NCI-H1417 treated with DMSO at 0.1 percent for 48 hours (cell line): Measurements from ENCODE around the gene TYR.
A peak's percentile ranks its signal among the peaks of the same experiment; 100 is the strongest.
"Not testable (repeated sequence)": the region's sequence is repeated elsewhere in the genome, so short reads cannot be mapped to it uniquely, and the experiment has no call there.

ENCODE experiments used
- DNase-seq: peaks from one replicate; lab custom pipeline; 2025; lab: John Stamatoyannopoulos, UW

Gene TYR

DNA sequence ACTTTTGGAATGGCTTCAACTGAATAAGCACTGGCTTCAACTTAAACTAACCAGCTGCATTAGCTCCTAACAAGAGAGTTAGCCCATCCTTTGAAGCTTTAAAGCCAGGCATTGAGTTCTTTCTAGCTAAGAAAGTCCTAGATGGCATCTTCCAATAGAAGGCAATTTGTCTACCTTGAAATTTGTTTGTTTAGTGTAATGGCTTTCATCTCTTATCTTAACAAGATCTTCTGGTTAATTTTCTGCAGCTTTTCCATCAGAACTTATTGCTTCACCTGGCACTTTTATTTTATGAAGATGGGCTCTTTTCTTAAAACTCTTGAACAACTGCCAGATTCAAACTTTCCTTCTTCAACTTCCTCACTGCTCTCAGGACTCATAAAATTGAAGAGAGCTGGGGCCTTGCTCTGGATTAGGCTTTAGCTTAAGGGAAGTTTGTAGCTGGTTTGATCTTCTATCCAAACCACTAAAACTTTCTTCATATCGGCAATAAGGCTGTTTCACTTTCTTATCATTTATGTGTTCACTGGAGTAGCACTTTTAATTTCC lies 94.9 kb downstream of the TYR start:
- not testable (repeated sequence) for DNase-seq

DNA sequence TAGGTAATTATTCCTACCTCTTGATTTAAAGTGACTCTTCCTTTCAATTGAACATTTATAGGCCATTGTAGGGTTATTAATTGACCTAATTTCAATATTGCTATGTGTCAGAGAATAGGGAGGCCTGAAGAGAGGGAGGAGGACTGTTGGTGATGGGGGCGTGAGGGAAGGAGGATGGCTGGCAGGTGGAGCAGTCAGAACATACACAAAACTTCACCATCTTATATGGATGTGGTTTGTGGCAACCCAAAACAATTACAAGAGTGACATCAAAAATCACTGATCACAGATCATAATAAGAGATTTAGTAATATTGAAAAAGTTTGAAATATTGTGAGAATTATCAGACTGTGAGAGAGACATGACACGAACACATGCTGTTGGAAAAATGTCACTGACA lies 95.5 kb downstream of the TYR start:
- DNase-seq, result not testable (repeated sequence)

DNA sequence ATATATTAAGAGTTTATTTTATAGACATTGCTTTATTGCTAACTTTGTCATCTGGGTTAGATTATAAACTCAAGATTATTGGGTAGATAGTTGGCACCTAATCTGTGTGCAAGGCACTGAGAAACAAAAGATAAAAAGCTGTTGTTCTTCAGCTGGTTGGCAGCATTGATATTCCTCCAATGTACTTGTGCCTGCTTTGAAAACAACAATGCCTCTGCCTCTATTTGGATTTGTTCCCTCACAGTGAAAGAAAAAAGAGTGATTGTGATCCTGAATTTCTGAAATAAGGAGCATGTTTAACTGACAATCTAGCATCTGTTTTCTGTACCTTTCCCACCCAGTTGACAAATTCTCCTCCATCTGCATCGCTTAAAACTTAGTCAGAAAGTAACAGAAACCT lies 98.3 kb downstream of the TYR start:
- no peak for DNase-seq

DNA sequence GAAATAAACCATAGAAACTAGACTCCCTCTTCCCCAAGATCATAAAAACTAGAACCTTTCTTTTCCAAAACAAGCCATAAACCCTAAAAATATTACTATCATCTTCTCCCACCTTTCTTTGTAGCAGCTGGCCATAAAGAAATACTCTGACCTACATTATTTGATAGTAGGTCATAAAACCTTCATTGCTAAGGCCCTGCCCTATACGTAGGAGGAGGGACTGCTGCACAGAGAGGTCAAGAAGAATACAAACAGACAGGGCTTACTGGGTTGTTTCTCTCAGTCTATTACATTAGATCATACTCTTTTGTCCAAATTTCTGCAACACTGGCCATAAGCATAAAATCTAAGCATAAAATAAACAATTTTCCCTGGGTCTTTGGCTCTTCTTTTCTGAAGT lies 101.5 kb downstream of the TYR start:
- no peak for DNase-seq

DNA sequence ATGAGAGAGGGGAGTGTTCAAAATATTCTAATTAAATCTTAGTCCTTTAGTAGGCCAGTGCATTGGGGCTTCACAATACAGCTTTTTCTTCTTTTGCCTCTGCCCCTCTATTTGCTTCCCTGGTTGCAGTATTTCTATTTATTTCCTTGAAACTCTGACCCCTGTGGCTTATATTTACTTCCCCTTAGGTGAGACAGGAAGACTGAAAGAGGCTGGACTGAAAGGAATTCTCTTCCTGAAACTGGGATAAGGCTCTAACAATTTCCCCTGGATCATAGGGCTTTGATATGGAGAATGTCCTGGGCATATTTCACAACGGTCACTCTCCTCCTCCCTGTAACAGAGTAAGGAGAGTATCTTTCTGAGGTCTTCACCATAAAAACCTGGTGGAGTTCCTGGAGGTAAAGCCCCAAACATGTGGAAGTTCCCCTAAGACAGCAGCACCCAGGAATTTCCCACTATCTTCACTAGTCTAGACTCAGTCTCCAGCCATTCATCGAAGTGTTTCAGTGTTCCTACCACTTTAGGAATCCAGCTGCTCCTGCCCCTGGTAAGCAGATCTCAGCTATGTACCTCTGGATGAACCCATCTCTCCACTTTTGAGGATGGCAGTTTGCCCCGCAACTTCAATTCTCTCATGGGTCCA lies 103.5 kb downstream of the TYR start:
- not testable (repeated sequence) for DNase-seq

DNA sequence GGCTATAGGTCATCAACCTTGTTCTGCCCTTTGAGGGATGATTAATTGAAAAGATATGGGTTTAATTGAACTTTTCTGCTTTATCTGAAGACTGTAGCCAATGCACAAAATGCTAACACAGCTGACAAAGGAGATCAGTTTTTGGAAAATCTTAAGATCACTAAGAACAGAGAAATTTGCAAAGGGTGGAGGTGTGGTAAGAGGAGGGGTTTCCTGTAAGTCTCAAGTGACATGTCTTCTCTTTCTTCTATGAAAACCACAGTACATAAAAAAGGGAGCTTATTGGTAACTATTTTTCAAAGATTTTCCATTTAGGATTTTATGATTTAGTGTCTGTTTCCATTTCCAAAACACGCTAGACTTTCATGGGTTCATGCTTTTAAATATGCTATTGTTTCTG lies 108.9 kb downstream of the TYR start:
- not testable (repeated sequence) for DNase-seq

DNA sequence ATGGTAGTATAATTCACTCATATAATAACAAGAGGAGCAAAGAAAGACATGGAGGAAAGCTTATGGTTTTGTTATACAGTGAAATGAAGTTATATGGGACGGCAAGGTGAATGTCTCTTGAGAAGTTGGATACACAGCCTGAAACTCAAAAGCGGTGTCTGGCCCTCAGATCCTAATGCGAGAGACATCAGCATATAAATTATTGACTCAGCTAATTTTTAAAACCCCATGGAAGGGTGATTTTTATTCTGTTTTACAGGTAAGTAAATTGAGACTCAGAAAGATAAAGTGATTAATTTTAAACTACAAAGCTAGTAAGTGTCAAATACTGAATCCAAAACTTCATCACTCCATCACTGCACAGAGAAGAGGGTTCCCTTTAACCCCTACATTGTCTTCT lies 110.3 kb downstream of the TYR start:
- DNase-seq, result not testable (repeated sequence)

DNA sequence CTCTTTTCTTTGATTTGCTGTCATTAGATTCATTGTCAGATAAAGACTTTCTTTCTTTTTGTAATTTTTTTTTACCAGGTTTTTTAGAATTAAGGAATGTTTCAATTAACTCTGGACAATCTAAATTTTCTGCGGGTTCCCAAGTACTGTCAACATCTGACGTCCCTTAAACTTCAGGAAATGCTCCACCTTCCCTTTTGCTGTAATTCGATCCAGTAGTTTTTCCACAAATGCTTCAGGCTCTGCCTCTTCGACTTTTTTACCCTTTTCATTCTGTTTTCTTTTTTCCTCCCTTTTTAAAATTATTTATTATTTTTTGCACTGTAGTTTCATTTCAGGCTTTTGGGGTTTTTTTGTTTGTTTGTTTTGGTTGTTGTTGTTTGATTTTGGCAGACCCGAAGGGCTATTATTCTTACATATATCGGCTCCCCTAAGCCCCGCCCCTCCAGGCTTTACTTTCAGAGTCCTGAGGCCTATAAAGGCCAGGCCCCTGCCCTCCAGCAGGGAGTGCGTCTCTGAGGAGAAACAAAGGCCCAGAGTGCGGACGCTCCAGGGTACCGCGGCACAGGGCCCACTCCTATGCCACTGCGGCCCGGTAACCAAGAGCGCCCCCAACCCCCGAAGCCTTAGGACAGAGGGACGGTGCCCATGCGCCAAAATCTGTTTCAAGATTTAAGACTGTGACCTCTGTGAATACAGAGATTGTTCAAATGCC lies 116.4 kb downstream of the TYR start:
- DNase-seq, result no peak

DNA sequence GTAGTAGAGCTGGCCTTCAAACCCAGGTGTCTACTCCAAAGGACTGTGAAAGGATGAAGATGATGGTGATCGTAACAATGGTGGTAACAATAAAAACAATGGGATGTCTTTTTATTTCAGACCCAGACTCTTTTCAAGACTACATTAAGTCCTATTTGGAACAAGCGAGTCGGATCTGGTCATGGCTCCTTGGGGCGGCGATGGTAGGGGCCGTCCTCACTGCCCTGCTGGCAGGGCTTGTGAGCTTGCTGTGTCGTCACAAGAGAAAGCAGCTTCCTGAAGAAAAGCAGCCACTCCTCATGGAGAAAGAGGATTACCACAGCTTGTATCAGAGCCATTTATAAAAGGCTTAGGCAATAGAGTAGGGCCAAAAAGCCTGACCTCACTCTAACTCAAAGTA lies 117.3 kb downstream of the TYR start:
- not testable (repeated sequence) for DNase-seq

DNA sequence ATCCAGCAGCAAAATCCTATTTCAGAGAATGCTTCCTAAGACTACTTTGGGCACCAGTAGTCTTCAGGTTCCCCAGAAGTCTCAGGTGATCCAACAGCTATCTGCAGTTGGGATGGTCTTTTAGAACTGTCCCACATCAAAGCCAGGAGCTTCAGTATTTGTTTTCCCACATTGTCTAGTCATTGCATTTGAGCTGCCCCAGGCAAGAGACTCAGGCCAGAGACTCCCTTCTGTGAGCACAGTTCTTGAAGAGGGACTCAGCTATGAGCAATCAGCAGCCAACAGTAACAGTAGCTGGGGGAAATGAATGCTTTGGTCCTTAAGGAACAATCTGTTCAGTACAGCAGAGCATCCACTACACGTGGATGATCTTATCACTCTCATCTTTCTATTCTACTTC lies 125.4 kb downstream of the TYR start:
- not testable (repeated sequence) for DNase-seq

DNA sequence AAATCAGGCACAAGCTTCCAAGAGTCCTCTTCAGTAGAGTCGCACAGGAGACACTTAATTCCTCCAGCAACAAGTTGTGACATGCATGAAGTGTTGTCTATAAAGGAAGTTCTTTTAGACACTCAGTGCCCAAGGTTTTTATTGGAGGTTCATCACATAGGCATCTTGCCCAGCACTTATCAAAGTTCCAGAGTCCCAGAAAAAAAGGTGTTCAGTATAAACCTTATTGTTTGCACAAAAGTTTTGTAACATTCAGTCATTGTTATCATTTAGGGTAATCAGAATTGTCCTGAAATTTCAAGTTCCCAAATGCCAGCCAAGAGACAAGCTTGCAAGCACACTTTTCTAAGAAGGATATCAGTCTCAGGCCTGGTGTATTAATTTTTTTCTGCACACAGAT lies 130.6 kb downstream of the TYR start:
- DNase-seq, result not testable (repeated sequence)

DNA sequence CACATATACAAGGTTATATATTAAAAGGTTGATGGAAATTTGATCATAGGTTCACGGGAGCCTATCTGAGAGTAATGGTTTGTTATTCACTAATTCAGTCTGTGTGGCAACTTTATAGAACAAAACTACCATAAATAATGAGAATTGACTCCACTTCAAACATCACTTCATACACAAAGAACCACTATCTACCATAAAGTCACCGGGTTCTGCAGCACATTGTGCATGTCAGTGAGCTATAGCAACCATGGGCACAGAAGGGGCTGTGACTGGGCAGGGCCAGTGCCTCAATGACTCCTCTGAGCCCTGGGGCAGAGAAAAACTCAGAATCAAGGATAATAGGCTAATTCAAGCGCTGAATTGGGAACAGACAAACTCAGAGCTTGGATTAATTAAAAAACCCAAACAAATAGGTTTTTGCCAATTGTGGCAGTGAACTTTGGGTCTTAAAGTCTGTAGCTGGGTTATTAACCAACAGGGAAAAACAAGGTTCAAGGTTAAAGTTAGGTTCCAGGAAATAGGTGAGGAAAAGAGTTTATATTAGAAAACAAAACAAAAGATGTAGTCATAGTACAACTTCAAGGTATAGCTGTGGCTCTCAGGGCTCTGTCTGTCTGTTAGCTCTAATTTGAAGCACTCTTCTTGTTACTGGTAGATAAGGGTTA lies 131.8 kb downstream of the TYR start:
- DNase-seq, result not testable (repeated sequence)

DNA sequence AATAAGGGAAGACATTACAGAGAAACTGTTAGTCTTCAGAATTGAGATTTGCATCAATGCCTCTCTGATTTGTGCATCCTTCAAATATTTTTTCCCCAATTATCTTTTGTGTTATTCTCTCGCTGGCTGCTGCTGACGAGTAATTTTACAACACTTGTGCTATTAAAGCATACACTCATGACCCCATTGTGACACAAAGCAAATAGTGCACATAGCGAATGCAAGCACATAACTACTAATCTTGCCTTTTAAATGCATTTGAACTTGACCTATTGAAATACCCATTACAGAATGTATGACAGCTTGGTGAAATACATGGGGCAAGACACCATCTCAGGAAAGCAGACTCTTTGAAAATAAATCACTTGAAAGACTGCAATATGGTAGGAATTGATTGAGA lies 132.9 kb downstream of the TYR start:
- DNase-seq, result peak; percentile 78

DNA sequence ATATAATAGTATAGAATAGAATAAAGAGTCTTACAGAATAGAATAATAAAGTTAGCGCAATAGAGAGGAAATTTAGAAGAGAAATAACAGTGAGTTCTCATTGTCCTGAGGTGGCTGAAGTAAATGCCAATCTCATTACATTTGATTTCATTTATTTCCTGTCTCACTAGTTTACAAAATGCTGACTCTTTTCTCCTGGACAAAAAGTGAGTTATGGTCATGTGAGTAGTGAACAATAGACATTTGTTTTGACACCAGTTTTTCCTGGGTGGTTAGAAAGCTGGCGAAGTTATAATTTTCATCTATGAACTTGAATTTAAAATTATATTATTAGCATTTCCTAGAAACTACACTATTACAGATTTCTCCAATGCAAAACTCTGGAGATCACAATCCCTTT lies 143.7 kb downstream of the TYR start:
- no peak for DNase-seq

DNA sequence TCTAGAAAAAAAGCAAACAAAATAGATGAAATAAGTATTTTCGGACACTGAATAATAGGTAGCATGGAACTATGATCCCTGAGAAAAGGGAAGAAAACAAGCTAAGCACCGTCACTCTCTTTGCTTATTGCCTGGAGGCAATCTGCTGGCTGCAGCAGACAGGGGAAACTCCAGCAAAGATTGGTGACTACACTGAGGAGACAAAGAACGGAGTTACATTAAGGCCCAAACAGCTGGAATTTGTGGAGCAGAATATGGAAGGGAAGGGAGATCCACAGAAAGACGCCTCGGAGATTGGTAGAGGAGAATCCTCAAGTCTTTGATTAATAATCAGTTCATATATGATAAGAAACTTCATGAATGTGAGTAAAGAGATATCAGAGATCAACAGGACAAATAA lies 150.2 kb downstream of the TYR start:
- DNase-seq, result no peak

DNA sequence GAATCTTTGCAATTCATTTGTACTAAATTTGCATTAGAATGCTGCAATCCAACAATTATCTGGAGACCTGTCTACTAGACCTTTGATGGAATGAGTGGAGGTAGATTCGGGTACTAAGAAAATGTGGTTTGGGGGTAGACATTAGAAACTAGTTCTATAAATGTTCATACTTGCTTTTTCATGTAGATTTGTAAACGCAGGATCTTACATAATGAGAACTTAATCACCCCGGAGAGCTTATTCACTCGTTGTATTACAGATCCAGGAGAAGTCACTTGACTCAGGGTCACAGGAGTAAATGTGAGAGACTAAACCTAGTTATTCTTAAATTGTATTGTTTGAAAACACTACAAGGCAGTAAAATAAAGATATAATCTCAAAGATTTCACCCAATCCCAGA lies 154.3 kb downstream of the TYR start:
- not testable (repeated sequence) for DNase-seq

DNA sequence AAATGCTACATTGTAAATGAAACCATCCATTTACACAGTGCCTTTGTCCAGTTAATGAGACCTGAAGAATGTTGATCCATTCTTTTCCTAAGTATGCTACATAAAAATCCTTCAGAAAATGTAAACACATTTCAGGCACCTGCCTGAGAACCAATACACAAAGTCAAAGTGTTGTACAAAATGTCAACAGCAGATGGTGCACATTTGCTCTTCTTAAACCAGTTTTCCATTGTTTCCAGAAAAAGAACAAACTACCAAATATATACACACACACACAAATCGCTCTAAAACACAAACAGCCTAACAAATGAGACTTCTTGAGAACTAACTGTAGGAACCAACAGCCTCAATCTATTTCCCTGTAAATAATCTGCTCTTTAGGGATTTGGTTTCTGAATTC lies 156.0 kb downstream of the TYR start:
- DNase-seq, result peak; percentile 5

DNA sequence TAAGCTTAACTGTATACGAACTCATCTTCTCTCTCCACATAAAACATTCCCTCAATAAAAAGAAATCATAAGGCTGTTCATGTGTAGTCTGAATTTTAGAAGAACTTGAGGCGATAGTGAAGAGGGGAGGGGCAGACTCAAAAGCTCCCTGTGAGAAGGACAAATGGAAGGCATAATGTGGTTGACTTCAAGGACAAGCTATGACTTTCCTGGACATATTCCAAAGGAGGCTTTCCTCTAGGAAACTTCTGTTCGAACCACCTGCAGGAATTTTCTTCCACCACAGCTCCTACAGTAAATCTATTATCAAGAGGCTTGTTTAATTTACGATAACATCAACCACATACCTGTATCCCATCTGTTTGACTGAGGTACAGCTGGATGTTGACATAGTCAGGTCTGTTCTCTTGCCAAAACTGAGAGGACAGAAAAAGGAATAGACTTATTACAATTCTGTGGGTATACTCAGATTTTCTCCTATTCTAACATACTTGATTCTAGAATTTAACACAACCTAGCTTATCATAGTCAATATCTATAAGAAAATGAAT lies 159.5 kb downstream of the TYR start:
- DNase-seq, result not testable (repeated sequence)

DNA sequence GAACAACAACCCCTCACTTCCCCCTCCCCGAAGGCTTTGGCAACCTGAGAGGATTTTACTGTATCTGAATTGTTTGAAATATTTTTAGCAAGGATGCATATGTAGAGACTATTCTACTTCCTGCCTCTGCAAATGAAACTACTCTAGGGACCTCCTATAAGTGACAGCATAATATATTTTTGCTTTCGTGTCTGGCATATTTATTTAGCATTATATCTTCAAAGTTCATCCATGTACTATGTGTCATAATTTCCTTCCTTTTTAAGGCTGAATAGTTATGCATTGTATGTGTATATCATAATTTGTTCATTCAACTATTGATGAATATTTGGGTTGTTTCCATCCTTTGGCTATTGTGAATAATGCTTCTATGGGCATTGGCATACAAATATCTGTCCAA lies 160.4 kb downstream of the TYR start:
- not testable (repeated sequence) for DNase-seq

DNA sequence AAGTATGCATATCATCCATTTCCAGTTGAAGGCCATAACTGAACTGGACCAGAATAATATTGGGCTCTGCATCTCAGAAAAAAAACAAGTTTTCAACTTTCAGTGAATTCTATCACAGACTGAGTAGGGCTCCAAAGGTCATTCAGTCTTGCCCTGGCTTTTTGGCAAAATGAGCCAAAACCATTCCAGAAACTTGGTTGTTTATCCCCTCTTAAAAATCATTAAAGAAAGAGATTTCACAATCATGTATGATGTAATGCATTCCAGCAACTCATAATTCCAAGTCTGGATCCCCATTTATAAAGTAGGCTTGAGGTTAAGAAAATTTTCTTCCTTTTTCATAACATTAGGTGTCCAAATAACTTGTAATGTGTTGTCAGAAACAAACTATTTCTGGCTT lies 162.8 kb downstream of the TYR start:
- DNase-seq, result not testable (repeated sequence)

DNA sequence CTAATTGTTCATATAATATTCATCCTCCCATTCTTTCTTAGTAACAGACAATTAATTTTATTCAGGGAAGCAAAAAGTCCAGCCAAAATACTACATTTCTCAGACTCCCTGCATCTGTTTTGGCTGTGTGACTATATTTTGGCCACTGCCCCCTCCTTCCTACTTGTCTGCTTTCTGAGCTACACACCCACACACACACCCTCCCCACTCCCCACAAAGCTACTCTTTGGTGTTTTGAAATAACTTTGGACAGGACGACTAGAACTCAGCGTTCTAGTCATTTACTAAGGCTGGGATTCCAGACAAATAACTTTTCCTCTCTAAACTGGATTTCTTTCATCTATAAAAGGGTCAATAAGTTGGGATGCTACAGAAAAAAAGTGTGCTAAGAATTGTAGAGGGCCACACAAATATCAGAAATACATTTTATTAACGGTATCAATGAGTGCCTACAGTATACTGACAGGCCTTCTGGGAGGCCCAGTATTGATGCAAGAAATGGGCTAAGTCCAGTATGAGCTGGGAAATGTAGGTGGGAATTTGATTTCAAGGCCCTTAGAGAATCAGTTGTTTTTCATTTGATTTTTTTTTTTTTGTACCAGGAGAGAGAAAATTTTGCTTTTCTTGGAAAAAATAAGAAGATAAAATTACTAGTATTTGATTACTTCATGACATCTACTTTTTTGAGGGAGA lies 165.4 kb downstream of the TYR start:
- DNase-seq, result not testable (repeated sequence)
